Measurements from ENCODE around the gene TRABD2B.

GRCh38 chr1:47843059-47843458 lies 154.1 kb downstream of the TRABD2B start:
- TF ChIP-seq POLR2A (IDR thresholded peaks at IDR 0.05) (no peak), CTCF (IDR thresholded peaks at IDR 0.05) (no peak), POLR2AphosphoS5 (IDR thresholded peaks at IDR 0.05) (no peak)

Data from prostate gland (tissue), 2 donors.